Keratinocyte (primary cell): ENCODE results near the gene NUDT1. TPM values are rescaled to one million over a fixed set of nuclear protein-coding genes. Genes with fewer than 3 reads are reported as not detected.

Source experiments
- DNase-seq: peaks from one replicate; pipeline ENCODE4 v3.0.0-alpha.2; 2011; ENCODE audit warnings: low read depth, missing footprints, low spot score
- FAIRE-seq: peaks from 2 replicates; lab custom pipeline; 2011; peaks lifted over from hg19 to GRCh38; lab: Jason Lieb, UNC
- H2AFZ ChIP-seq: 2 replicates; pipeline ENCODE4 v1.6.0; 2012; ENCODE audit warnings: low read length, control low read depth, inconsistent platforms; ENCODE audit not compliant: control insufficient read depth
- H3K27ac ChIP-seq: 2 replicates; pipeline ENCODE4 v1.5.1; 2011; ENCODE audit warnings: low read length; ENCODE audit not compliant: control insufficient read depth, insufficient read depth
- H3K27me3 ChIP-seq: 3 replicates; pipeline ENCODE4 v1.6.0; 2011; ENCODE audit warnings: low read length; ENCODE audit not compliant: control insufficient read depth, insufficient read depth; ENCODE audit errors: extremely low read depth
- H3K36me3 ChIP-seq, 2 experiments: 2 replicates in 1 of 2; 3 replicates in 1 of 2; pipeline ENCODE4 v1.5.1; 2011; ENCODE audit warnings: low read length in 2 of 2, mild to moderate bottlenecking in 1 of 2; ENCODE audit not compliant: control insufficient read depth in 2 of 2, insufficient read depth in 2 of 2; ENCODE audit errors: extremely low read depth in 1 of 2
- H3K4me1 ChIP-seq: 3 replicates; pipeline ENCODE4 v1.5.1; 2011; ENCODE audit warnings: low read length; ENCODE audit not compliant: control insufficient read depth, insufficient read depth; ENCODE audit errors: extremely low read depth
- H3K4me2 ChIP-seq: 3 replicates; pipeline ENCODE4 v1.6.0; 2011; ENCODE audit warnings: low read depth, low read length; ENCODE audit not compliant: control insufficient read depth, insufficient read depth; ENCODE audit errors: extremely low read depth
- H3K4me3 ChIP-seq, 3 experiments: fragments of 200-600 bp in 1 of 3; sonication (generic) in 1 of 3; 2 replicates in 2 of 3; 3 replicates in 1 of 3; pipeline ENCODE4 v1.5.1; 2011 to 2016; ENCODE audit warnings: low read length in 3 of 3, mild to moderate bottlenecking in 3 of 3, control low read depth in 2 of 3, inconsistent platforms in 1 of 3, low read depth in 1 of 3, mixed read lengths in 1 of 3, mixed run types in 1 of 3, moderate library complexity in 1 of 3; ENCODE audit not compliant: control insufficient read depth in 2 of 3, insufficient read depth in 2 of 3; ENCODE audit errors: extremely low read depth in 1 of 3
- H3K79me2 ChIP-seq: 2 replicates; pipeline ENCODE4 v1.6.0; 2012; ENCODE audit warnings: low read length; ENCODE audit not compliant: control insufficient read depth, insufficient read depth
- H3K9ac ChIP-seq: 3 replicates; pipeline ENCODE4 v1.6.0; 2011; ENCODE audit warnings: low read length; ENCODE audit not compliant: control insufficient read depth, insufficient read depth; ENCODE audit errors: extremely low read depth
- H3K9me1 ChIP-seq: 3 replicates; pipeline ENCODE4 v1.6.0; 2011; ENCODE audit warnings: low read length; ENCODE audit not compliant: control insufficient read depth, insufficient read depth; ENCODE audit errors: extremely low read depth
- H3K9me3 ChIP-seq: 2 replicates; pipeline ENCODE4 v1.5.1; 2012; ENCODE audit warnings: low read depth, low read length; ENCODE audit not compliant: control insufficient read depth
- H4K20me1 ChIP-seq: 3 replicates; pipeline ENCODE4 v1.6.0; 2011; ENCODE audit warnings: low read length; ENCODE audit not compliant: control insufficient read depth, insufficient read depth; ENCODE audit errors: extremely low read depth
- CTCF ChIP-seq, 3 experiments: IDR thresholded peaks in 1 of 3; conservative IDR thresholded peaks in 1 of 3; optimal IDR thresholded peaks in 1 of 3; 2 replicates in 2 of 3; 3 replicates in 1 of 3; pipeline versions ENCODE3 to v1.5.1; 2011; ENCODE audit warnings: low read length in 3 of 3, mild to moderate bottlenecking in 3 of 3, moderate library complexity in 2 of 3, control low read depth in 1 of 3, inconsistent platforms in 1 of 3; ENCODE audit not compliant: insufficient read depth in 2 of 3; ENCODE audit errors: extremely low read depth in 1 of 3
- EZH2 ChIP-seq: IDR thresholded peaks from one replicate; pipeline ENCODE4 v1.6.1; 2012; ENCODE audit warnings: inconsistent platforms, mild to moderate bottlenecking, low read length, moderate library complexity
- dilution Hi-C: fragments of 300-500 bp; cut with MboI; formaldehyde crosslinking; loops from one replicate; pipeline ENCODE4 v1.7.0; 2020; ENCODE audit warnings: low sequenced_read_pairs; ENCODE audit not compliant: extremely low pct_ligation_motif_present
- polyA plus RNA-seq, 5 experiments: library from polyadenylated mRNA; depleted of rRNA in 3 of 5; stranded (reverse) in 3 of 5; stranded (forward) in 1 of 5; unstranded in 1 of 5; fragments of >200 nt; gene quantifications; 1 replicate in 1 of 5; 2 replicates in 3 of 5; 3 replicates in 1 of 5; pipeline versions ENCODE4 v1.2.1 to v1.2.3, GENCODE V29; 2011 to 2012; ENCODE audit warnings: missing spikeins in 2 of 5, low read depth in 1 of 5, low replicate concordance in 1 of 5

NUDT1 gene
- polyA plus RNA-seq, 1 donor (not counting 4 experiments of a cell fraction or from before 2014, with no cell fraction given): 21.9 TPM

GRCh38 chr7:2255145-2256139 lies 13.4 kb downstream of the NUDT1 start:
- no peaks in the 10 kb centered on the region for H3K79me2 ChIP-seq
- DNase-seq (no peak), FAIRE-seq (no peak)
- no peak overlapping the region for H3K4me2 ChIP-seq
- no peak overlapping the region for H3K27ac ChIP-seq
- H2AFZ ChIP-seq: no peak overlapping the region
- peaks cover 3% of the 10 kb centered on the region for H3K9me1 ChIP-seq
- H3K9me3 ChIP-seq: no peaks in the 10 kb centered on the region
- peaks cover 1% of the 10 kb centered on the region for H3K4me1 ChIP-seq
- no peaks in the 10 kb centered on the region for H3K27me3 ChIP-seq
- dilution Hi-C loops: no loop called here
- peaks cover 0 to 6% of the 10 kb centered on the region in 2 experiments for H3K36me3 ChIP-seq
- H3K9ac ChIP-seq: no peak overlapping the region
- no peak overlapping the region for H3K4me3 ChIP-seq
- TF ChIP-seq EZH2: no peak
- TF ChIP-seq CTCF (optimal IDR thresholded peaks at IDR 0.05 in 1 of 3, IDR thresholded peaks at IDR 0.05 in 1 of 3, conservative IDR thresholded peaks at IDR 0.05 in 1 of 3; ENCODE audit: extremely low read depth in 1 of 3, insufficient read depth in 2 of 3, low read length in 3 of 3): no peak
- H4K20me1 ChIP-seq: peaks cover 2% of the 10 kb centered on the region

GRCh38 chr7:2256306-2257045 lies 14.4 kb downstream of the NUDT1 start:
- DNase-seq: no peak
- H3K4me1 ChIP-seq: peaks cover 4% of the 10 kb centered on the region
- no peak for FAIRE-seq
- dilution Hi-C loops: no loop called here
- no peaks in the 10 kb centered on the region for H3K27me3 ChIP-seq
- H3K79me2 ChIP-seq: no peaks in the 10 kb centered on the region
- H3K9me1 ChIP-seq: peaks cover 5% of the 10 kb centered on the region
- H3K4me3 ChIP-seq: no peak overlapping the region
- no peak overlapping the region for H2AFZ ChIP-seq
- H3K9ac ChIP-seq: no peak overlapping the region
- no peak overlapping the region for H3K27ac ChIP-seq
- H3K36me3 ChIP-seq: peaks cover 0 to 6% of the 10 kb centered on the region in 2 experiments
- no peaks in the 10 kb centered on the region for H3K9me3 ChIP-seq
- TF ChIP-seq EZH2: no peak
- TF ChIP-seq CTCF (optimal IDR thresholded peaks at IDR 0.05 in 1 of 3, IDR thresholded peaks at IDR 0.05 in 1 of 3, conservative IDR thresholded peaks at IDR 0.05 in 1 of 3; ENCODE audit: extremely low read depth in 1 of 3, insufficient read depth in 2 of 3, low read length in 3 of 3): no peak
- no peak overlapping the region for H3K4me2 ChIP-seq
- H4K20me1 ChIP-seq: peaks cover 4% of the 10 kb centered on the region
